ENCODE measurements around the gene CATSPERE. TPM values are rescaled to one million over a fixed set of nuclear protein-coding genes. Genes with fewer than 3 reads are reported as not detected.
A peak's percentile ranks its signal among the peaks of the same experiment; 100 is the strongest.
"Not testable (repeated sequence)": the region's sequence is repeated elsewhere in the genome, so short reads cannot be mapped to it uniquely, and the experiment has no call there.

The CATSPERE gene
- total RNA-seq, 1 donor from 2014 or later = 0.54 TPM

DNA sequence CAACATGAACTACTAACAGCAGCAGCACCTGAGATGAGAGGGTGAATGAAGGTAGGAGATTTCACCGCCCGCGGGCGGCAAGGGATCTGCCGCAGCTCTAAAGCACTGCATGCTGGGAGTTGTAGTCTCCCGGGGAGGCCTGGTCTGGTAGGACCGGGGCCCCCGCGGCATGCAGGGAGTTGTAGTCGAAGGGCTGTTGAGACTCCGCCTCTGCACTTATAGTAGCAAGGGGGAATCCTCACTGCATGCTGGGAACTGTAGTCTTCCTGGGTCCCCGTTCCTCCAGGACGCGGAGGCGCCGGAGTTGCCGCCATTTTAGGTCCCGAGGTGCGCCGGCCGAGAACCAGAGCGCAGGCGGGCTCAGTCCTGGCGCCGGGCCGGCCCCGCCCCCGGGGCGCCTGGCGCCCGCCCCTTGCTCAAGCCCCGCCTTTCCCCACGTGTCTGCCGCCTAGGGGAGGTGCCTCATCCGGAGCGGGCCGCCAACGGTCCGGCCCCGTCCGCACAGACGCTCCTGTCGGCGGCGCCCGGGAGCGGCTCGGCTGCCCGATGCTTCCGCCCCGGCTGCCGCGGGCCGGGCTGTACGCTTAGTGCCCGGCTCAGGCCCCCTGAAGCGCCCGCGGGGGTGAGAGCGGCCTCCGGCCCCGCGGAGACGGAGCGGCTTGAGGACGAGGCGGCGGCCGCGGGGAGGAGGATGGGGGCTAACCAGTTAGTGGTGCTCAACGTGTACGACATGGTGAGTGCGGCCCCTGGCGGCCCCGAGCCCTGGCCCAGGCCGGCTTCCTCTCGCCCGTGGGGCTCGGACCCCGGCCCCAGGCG is 191.8 kb downstream of the CATSPERE start, which contains the start of gene DESI2:
Gene DESI2, plus strand, starts transcription at position 504 of the 816 bp plus-strand sequence. Its CDS starts 188 bp downstream, at position 692.
- peak; percentile 98 for ATAC-seq
- intact Hi-C loops (cut with DNase I) = loop anchor here (2.0 to 10.0 kb wide), 3 partner anchors 144 to 210 kb away; partner anchors contain the start of gene ADSS2

DNA sequence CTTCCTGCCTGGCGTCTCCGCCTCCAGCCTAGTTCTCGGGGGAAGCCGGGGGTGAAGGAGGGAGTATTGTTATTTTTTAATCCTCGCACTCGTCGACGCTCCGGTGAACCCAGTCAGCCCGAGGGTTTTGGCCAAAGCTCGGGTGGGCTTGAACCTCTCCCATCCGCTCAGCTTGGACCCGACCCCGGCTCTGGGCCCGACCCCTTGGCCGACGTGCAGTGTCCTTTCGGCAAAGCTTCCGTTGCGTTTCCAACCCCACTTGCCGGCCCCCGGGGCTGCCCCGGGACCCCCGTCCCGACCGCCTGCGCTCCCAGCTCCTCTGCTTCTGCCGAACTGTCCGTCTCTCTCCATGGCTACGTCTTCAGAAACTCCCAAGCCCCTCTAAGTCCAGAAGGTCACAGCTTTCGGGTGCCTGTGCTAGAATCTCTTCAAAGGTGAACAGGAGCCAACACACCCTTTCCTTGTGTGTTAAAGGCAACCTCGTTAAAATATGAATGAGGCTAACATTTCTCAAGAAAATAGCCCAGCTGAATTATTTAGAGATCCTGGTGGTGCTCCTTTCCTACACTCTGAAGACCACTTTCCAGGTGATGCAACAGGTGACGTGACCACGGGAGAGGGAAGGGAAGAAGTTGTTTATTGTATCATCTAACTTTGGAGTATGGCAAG is 192.5 kb downstream of the CATSPERE start:
- intact Hi-C loops (cut with DNase I) = loop anchor here (2.0 to 10.0 kb wide), 4 partner anchors 17 to 209 kb away; partner anchors contain the start of gene ADSS2
- ATAC-seq (no peak), DNase-seq (ENCODE audit: missing footprints) (peak; percentile 83)

More for the DNA sequence above, 191.8 kb downstream of the CATSPERE start, which contains the start of gene DESI2:
- peak; percentile 99 for DNase-seq (ENCODE audit: missing footprints)

DNA sequence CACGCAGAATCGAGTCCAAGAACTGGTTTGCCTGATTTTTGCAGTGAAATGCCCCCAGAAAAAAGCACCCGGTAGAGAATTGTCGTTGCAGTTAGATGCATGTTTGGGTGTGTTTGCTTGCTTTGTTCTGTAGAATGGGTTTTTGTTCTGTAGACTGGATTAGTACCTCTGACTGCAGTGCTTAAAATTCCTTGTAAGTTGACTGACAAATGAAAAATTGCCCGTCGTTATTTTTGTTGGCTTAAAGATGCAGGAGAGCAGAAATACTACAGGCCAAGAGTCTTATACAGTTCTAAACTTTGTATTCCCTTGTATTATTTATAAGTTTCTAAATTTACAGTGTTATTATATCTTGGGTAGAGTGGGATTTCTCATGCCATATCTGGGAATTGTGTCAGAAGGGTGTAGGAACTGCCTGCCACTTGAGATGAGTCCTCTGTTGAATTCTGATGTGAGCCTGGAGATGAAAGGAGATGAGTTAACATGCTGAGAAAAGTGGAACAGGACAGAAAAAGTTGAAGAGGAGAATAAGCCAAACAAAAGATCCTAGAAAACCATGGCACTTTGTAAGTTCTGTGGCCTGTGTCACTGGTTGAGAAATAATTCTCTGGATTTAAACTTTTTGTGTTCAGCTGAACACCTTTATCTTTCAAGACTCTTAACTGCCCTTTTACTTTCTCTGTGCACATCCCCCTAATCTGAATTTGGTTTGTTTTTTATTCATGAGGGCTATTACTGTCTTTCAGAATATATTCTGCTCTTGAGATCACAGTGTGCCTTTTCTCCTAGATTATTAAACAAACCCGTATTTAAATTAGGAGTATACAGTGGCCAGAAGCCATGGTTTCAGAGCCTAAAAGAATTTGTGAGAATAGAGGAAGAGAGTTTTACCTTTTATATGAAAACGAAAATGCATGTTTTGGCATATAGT is 193.3 kb downstream of the CATSPERE start:
- ATAC-seq = no peak
- DNase-seq (ENCODE audit: missing footprints) = no peak
- intact Hi-C loops (cut with DNase I) = loop anchor here (2.0 to 10.0 kb wide), 3 partner anchors 16 to 200 kb away; partner anchors contain the start of gene ADSS2

- ATAC-seq = no peak
- no peak for DNase-seq (ENCODE audit: missing footprints)
- intact Hi-C loops (cut with DNase I) = loop anchor here (2.0 to 10.0 kb wide), 2 partner anchors 16 to 200 kb away; partner anchors contain the start of gene ADSS2
Measured at GRCh38 chr1:244655186-244655585, 194.1 kb downstream of the CATSPERE start.

- intact Hi-C loops (cut with DNase I) = loop anchor here (10.0 kb wide), 1 partner anchor 203 kb away; the partner anchor contains the start of gene ADSS2
- no peak for DNase-seq (ENCODE audit: missing footprints)
- no peak for ATAC-seq
Measured at GRCh38 chr1:244657421-244657820, 196.3 kb downstream of the CATSPERE start.

- ATAC-seq (no peak), DNase-seq (ENCODE audit: missing footprints) (no peak)
- intact Hi-C loops (cut with DNase I) = loop anchor here (10.0 kb wide), 1 partner anchor 205 kb away; the partner anchor contains the start of gene ADSS2
Measured at GRCh38 chr1:244659694-244660093, 198.6 kb downstream of the CATSPERE start.

DNA sequence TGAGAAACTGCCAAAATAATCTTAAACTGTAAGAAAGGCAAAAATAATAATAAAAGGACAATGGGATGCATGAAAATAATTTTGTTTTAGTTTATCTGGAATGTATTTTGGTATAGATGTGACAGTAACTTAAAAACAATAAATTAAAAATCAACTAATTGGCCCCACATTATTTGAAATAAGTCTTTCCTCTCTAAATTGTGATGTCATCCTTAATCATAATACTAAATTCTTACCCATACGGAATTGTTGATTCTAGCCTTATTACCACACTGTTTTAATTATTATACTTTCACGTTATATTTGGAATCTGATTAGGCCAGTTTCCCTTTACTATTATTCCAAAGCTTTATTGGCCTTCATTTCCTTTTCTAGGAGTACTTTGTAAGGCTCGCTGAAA is 199.5 kb downstream of the CATSPERE start:
- DNase-seq (ENCODE audit: missing footprints) (no peak), ATAC-seq (no peak)
- intact Hi-C loops (cut with DNase I) = no loop called here

DNA sequence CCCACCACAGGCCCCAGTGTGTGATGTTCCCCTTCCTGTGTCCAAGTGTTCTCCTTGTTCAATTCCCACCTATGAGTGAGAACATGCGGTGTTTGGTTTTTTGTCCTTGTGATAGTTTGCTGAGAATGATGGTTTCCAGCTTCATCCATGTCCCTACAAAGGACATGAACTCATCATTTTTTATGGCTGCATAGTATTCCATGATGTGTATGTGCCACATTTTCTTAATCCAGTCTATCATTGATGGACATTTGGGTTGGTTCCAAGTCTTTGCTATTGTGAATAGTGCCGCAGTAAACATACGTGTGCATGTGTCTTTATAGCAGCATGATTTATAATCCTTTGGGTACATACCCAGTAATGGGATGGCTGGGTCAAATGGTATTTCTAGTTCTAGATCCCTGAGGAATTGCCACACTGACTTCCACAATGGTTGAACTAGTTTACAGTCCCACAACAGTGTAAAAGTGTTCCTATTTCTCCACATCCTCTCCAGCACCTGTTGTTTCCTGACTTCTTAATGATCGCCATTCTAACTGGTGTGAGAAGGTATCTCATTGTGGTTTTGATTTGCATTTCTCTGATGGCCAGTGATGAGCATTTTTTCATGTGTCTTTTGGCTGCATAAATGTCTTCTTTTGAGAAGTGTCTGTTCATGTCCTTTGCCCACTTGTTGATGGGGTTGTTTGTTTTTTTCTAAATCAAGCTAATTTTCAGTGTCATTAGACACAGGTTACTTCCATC is 200.7 kb downstream of the CATSPERE start:
- intact Hi-C loops (cut with DNase I); ATAC-seq; DNase-seq (ENCODE audit: missing footprints): not testable (repeated sequence)

DNA sequence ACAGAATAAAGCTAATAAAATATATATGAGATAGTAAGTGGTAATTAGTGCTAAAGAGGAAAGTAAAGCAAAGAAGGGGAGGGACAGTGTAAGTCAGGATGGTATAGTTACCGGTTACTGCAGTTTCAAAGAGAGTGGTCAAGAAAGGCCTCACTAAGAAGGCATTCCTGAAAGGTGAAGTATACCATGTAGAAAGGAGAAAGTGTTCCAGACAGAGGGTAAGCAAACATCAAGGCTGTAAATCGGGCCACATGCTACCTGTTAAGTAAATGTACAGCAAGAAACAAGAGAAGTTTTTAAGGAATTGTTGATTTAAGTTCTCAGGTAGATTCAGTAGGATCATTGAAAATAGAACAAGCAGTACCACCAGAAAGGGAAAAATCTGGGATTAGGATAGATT is 201.5 kb downstream of the CATSPERE start:
- intact Hi-C loops (cut with DNase I) = no loop called here
- no peak for DNase-seq (ENCODE audit: missing footprints)
- no peak for ATAC-seq

DNA sequence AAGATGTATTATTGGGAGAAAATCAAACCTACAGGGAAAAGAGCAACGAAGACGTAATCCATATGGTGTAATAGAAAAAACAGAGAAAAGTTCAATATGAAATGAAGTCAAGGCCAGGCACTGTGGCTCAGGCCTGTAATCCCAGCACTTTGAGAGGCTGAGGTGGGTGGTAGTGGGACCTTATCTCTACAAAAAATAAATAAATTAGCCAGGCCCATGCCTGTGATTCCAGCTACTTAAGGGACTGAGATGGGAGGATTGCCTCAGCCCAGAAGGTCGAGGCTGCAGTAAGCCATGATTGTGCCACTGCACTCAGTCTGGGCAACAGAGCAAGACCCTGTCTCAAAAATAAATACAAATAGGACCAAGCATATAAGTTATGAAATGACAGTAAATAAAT is 203.3 kb downstream of the CATSPERE start:
- intact Hi-C loops (cut with DNase I) = no loop called here
- ATAC-seq = no peak
- no peak for DNase-seq (ENCODE audit: missing footprints)

DNA sequence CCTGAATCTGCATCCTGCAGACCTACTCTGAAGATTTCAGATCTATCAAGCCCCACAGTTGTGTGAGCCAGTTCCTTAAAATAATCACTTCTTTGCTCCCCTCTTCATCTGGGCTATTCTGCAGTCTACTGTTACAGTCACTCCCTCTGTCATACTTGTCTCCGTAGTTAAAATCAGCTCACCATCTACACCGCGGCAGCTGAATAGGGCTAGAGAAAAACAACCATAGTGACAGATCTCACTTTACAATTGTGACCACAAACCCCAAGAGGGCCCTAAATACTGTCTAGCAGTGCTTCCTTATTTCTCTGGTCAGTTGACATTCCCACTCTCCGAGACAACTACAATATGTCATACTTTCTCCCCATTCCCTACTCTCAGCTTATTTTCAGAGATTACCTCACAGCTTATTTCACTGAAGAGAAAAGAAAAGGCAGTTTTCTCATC is 204.7 kb downstream of the CATSPERE start:
- DNase-seq (ENCODE audit: missing footprints) (no peak), ATAC-seq (peak; percentile 57)
- intact Hi-C loops (cut with DNase I) = no loop called here

GRCh38 chr1:244666672-244667418 is 205.8 kb downstream of the CATSPERE start:
- ATAC-seq; DNase-seq (ENCODE audit: missing footprints); intact Hi-C loops (cut with DNase I): not testable (repeated sequence)

- ATAC-seq (no peak), DNase-seq (ENCODE audit: missing footprints) (no peak)
- intact Hi-C loops (cut with DNase I) = no loop called here
Measured at GRCh38 chr1:244667797-244668196, 206.7 kb downstream of the CATSPERE start.

- no peak for DNase-seq (ENCODE audit: missing footprints)
- peak; percentile 90 for ATAC-seq
- intact Hi-C loops (cut with DNase I) = no loop called here
Measured at GRCh38 chr1:244672946-244673682, 212.0 kb downstream of the CATSPERE start.

GRCh38 chr1:244674446-244674845 is 213.4 kb downstream of the CATSPERE start:
- DNase-seq (ENCODE audit: missing footprints) = no peak
- no peak for ATAC-seq
- intact Hi-C loops (cut with DNase I) = no loop called here

DNA sequence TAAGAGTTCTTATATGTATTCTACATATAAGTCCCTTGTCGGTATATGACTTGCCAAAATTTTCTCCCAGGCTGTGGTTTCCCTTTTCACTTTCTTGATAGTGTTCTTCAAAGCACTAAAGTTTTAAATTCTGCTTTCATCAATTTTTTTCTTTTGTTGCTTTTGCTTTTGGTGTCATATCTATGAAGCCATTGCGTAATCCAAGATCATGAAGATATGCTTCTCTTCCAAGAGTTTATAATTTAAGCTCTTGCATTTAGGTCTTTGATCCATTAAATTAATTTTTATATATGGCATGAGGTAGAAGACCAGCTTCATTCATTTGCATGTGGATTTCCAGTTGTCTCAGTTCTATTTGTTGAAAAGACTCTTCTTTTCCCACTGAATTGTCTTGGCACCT is 214.1 kb downstream of the CATSPERE start:
- ATAC-seq (no peak), DNase-seq (ENCODE audit: missing footprints) (no peak)
- intact Hi-C loops (cut with DNase I) = no loop called here

Data from Right ventricle myocardium inferior (tissue), 1 donor.